H9 (cell line): ENCODE results near the gene CCNQ. TPM values are rescaled to one million over a fixed set of nuclear protein-coding genes. Genes with fewer than 3 reads are reported as not detected.

Experiments used
- DNase-seq: peaks from one replicate; pipeline ENCODE4 v3.0.0-alpha.2; 2017
- H2AFZ ChIP-seq: one replicate; pipeline ENCODE4 v1.6.1; 2013; ENCODE audit warnings: mild to moderate bottlenecking, low read length, control low read depth, moderate library complexity
- H2AK5ac ChIP-seq: 2 replicates; pipeline ENCODE4 v1.6.1; 2013; ENCODE audit warnings: low read length, control low read depth, mixed read lengths; ENCODE audit not compliant: insufficient read length
- H2BK120ac ChIP-seq: one replicate; pipeline ENCODE4 v1.6.1; 2013; ENCODE audit warnings: low read depth, mild to moderate bottlenecking, low read length, control low read depth, inconsistent platforms; ENCODE audit not compliant: poor library complexity, severe bottlenecking
- H2BK12ac ChIP-seq: 2 replicates; pipeline ENCODE4 v1.6.1; 2013; ENCODE audit warnings: low read length, control low read depth, mixed read lengths, low read depth; ENCODE audit not compliant: insufficient read length
- H2BK15ac ChIP-seq: 2 replicates; pipeline ENCODE4 v1.6.1; 2013; ENCODE audit warnings: low read depth, low read length, control low read depth
- H2BK20ac ChIP-seq: one replicate; pipeline ENCODE4 v1.6.1; 2013; ENCODE audit warnings: low read depth, mild to moderate bottlenecking, low read length, control low read depth, inconsistent platforms; ENCODE audit not compliant: poor library complexity, severe bottlenecking
- H2BK5ac ChIP-seq: 2 replicates; pipeline ENCODE4 v1.6.1; 2013; ENCODE audit warnings: low read length, control low read depth, mixed read lengths; ENCODE audit not compliant: insufficient read length
- H3K14ac ChIP-seq: 2 replicates; pipeline ENCODE4 v1.6.1; 2013; ENCODE audit warnings: low read length, control low read depth; ENCODE audit not compliant: insufficient read depth
- H3K18ac ChIP-seq: 2 replicates; pipeline ENCODE4 v1.6.1; 2013; ENCODE audit warnings: low read depth, mild to moderate bottlenecking, mixed read lengths, low read length, control low read depth; ENCODE audit not compliant: insufficient read length
- H3K23ac ChIP-seq: 2 replicates; pipeline ENCODE4 v1.6.1; 2013; ENCODE audit warnings: low read length, control low read depth, mixed read lengths, low read depth; ENCODE audit not compliant: insufficient read length
- H3K23me2 ChIP-seq: 2 replicates; pipeline ENCODE4 v1.6.1; 2013; ENCODE audit warnings: low read depth, mild to moderate bottlenecking, mixed read lengths, low read length, control low read depth; ENCODE audit not compliant: insufficient read length, poor library complexity, severe bottlenecking
- H3K27ac ChIP-seq: 2 replicates; pipeline ENCODE4 v1.5.1; 2013; ENCODE audit warnings: low read length, control low read depth, mixed read lengths, low read depth; ENCODE audit not compliant: insufficient read length
- H3K27me3 ChIP-seq: 2 replicates; pipeline ENCODE4 v1.6.1; 2013; ENCODE audit warnings: low read length, control low read depth, inconsistent platforms; ENCODE audit not compliant: insufficient read depth
- H3K4ac ChIP-seq: 2 replicates; pipeline ENCODE4 v1.6.1; 2013; ENCODE audit warnings: low read depth, mild to moderate bottlenecking, control low read depth, inconsistent platforms, low read length, moderate library complexity
- H3K4me1 ChIP-seq: 2 replicates; pipeline ENCODE4 v1.6.1; 2013; ENCODE audit warnings: low read length, control low read depth, inconsistent platforms; ENCODE audit not compliant: insufficient read depth
- H3K4me2 ChIP-seq: 2 replicates; pipeline ENCODE4 v1.6.1; 2013; ENCODE audit warnings: low read length, control low read depth, mixed read lengths; ENCODE audit not compliant: insufficient read length, insufficient read depth
- H3K56ac ChIP-seq: 2 replicates; pipeline ENCODE4 v1.6.1; 2013; ENCODE audit warnings: low read depth, mild to moderate bottlenecking, mixed read lengths, low read length, control low read depth; ENCODE audit not compliant: insufficient read length
- H3K79me1 ChIP-seq: 2 replicates; pipeline ENCODE4 v1.6.1; 2013; ENCODE audit warnings: low read depth, mild to moderate bottlenecking, moderate library complexity, low read length, control low read depth, inconsistent platforms; ENCODE audit not compliant: insufficient read depth, poor library complexity, severe bottlenecking
- H3K79me2 ChIP-seq: 2 replicates; pipeline ENCODE4 v1.6.1; 2013; ENCODE audit warnings: low read length, control low read depth, inconsistent platforms; ENCODE audit not compliant: insufficient read depth
- H3K9ac ChIP-seq: 2 replicates; pipeline ENCODE4 v1.6.1; 2013; ENCODE audit warnings: low read length, control low read depth, mixed read lengths; ENCODE audit not compliant: insufficient read length; ENCODE audit errors: extremely low read depth
- H3K9me3 ChIP-seq: one replicate; pipeline ENCODE4 v1.6.1; 2013; ENCODE audit warnings: low read depth, low read length, inconsistent platforms; ENCODE audit not compliant: control insufficient read depth
- H3T11ph ChIP-seq: one replicate; pipeline ENCODE4 v1.6.1; 2013; ENCODE audit warnings: mild to moderate bottlenecking, low read length, control low read depth, inconsistent platforms
- H4K20me1 ChIP-seq: one replicate; pipeline ENCODE4 v1.6.1; 2013; ENCODE audit not compliant: control insufficient read depth, insufficient read length, insufficient read depth
- H4K5ac ChIP-seq: 2 replicates; pipeline ENCODE4 v1.6.1; 2013; ENCODE audit warnings: low read depth, mild to moderate bottlenecking, mixed read lengths, low read length, control low read depth; ENCODE audit not compliant: insufficient read length
- H4K8ac ChIP-seq: replicated peaks from 2 replicates; pipeline ENCODE4 v1.6.1; 2013; ENCODE audit warnings: low read length, control low read depth, mixed read lengths, low read depth; ENCODE audit not compliant: insufficient read length
- H4K91ac ChIP-seq: 2 replicates; pipeline ENCODE4 v1.6.1; 2013; ENCODE audit warnings: low read depth, mild to moderate bottlenecking, moderate library complexity, mixed read lengths, low read length, control low read depth; ENCODE audit not compliant: insufficient read length
- H3K27ac Mint-ChIP-seq, 3 experiments: 2 replicates in 2 of 3; 3 replicates in 1 of 3; pipeline ENCODE4 v1.8.0; 2020 to 2021; ENCODE audit warnings: mixed read lengths in 3 of 3, mild to moderate bottlenecking in 1 of 3, moderate library complexity in 1 of 3
- H3K27me3 Mint-ChIP-seq: 2 replicates; pipeline ENCODE4 v1.8.0; 2021; ENCODE audit warnings: low read depth, mild to moderate bottlenecking, moderate library complexity, mixed read lengths
- H3K36me3 Mint-ChIP-seq, 3 experiments: 2 replicates in 2 of 3; 3 replicates in 1 of 3; pipeline ENCODE4 v1.8.0; 2020 to 2021; ENCODE audit warnings: low read depth in 3 of 3, mixed read lengths in 3 of 3; ENCODE audit not compliant: insufficient read depth in 1 of 3
- H3K4me1 Mint-ChIP-seq, 2 experiments: 2 replicates each; pipeline ENCODE4 v1.8.0; 2020; ENCODE audit warnings: mixed read lengths in 2 of 2
- H3K4me3 Mint-ChIP-seq, 2 experiments: 2 replicates in 1 of 2; 3 replicates in 1 of 2; pipeline ENCODE4 v1.8.0; 2020 to 2021; ENCODE audit warnings: mild to moderate bottlenecking in 2 of 2, mixed read lengths in 2 of 2, moderate library complexity in 1 of 2
- H3K9me3 Mint-ChIP-seq, 2 experiments: 2 replicates in 1 of 2; 3 replicates in 1 of 2; pipeline ENCODE4 v1.8.0; 2020; ENCODE audit warnings: mild to moderate bottlenecking in 2 of 2, mixed read lengths in 2 of 2, moderate library complexity in 1 of 2
- WGBS: extraction: QIAGEN DNeasy Blood & Tissue Kit; methylation state at CpG from one replicate; pipeline ENCODE4 v1.1.7; 2013; ENCODE audit warnings: missing lambda C conversion rate, low lambda C conversion rate, mixed read lengths; ENCODE audit not compliant: insufficient read length; ENCODE audit errors: extremely low coverage; 5-methylcytosine and 5-hydroxymethylcytosine counted together
- total RNA-seq: library from RNA; stranded (reverse); gene quantifications from 2 replicates; pipeline ENCODE4 v1.2.1, GENCODE V29; 2021
- TF ChIP-seq, protein P1 (sequence below): fragments of 200-600 bp; sonication (generic); conservative IDR thresholded peaks from 3 replicates; pipeline ENCODE4 v1.8.0; 2021; ENCODE audit warnings: antibody characterized with exemption, mild to moderate bottlenecking

The CCNQ gene
- total RNA-seq, 1 experiment from 2014 or later, result 18.4 TPM

DNA sequence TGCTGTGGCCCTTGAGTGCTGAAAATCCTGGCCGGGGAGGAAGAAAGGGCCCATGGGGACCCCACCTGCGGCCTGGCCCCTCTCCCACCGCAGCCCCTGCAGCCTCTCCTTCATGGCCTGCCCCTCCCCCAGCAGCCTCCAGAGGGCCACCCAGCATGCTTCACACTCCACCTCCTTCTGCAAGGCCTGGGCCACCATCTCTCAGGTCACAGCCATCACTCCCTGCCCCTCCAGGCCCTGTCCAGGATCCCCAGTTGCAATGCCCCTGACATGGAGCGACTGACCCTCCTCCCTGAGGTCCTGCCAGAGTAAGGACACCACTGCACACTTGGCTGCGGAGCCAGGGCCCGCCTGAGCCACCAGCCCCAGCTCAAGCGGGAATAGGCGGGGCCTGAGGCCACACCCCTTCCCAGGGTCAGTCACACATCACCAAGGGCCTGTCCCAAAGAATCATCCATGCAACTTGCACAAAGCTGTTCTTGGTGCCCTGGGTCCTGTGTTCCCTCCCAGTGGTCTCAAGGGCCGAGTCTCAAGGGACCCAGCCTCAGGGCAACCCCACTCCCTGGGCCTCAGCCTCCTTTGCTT lies 32.9 kb downstream of the CCNQ start:
- no CpG with 5 or more reads among the region's 9 CpGs for WGBS
- Mint-ChIP-seq H3K4me1 (peaks cover 11 to 15% of the 10 kb centered on the region in 2 experiments), H3K4me3 (no peak overlapping the region), H3K27ac (no peak overlapping the region), H3K9me3 (peaks cover 68 to 74% of the 10 kb centered on the region in 2 experiments), H3K27me3 (peaks cover 16% of the 10 kb centered on the region), H3K36me3 (peaks cover 5 to 10% (median 7%) of the 10 kb centered on the region in 3 experiments; a peak in 5 of 7 replicates)
- TF ChIP-seq, protein P1, sequence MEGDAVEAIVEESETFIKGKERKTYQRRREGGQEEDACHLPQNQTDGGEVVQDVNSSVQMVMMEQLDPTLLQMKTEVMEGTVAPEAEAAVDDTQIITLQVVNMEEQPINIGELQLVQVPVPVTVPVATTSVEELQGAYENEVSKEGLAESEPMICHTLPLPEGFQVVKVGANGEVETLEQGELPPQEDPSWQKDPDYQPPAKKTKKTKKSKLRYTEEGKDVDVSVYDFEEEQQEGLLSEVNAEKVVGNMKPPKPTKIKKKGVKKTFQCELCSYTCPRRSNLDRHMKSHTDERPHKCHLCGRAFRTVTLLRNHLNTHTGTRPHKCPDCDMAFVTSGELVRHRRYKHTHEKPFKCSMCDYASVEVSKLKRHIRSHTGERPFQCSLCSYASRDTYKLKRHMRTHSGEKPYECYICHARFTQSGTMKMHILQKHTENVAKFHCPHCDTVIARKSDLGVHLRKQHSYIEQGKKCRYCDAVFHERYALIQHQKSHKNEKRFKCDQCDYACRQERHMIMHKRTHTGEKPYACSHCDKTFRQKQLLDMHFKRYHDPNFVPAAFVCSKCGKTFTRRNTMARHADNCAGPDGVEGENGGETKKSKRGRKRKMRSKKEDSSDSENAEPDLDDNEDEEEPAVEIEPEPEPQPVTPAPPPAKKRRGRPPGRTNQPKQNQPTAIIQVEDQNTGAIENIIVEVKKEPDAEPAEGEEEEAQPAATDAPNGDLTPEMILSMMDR, result no peak
- H2BK120ac ChIP-seq, result no peak overlapping the region
- H4K8ac ChIP-seq, result no peak overlapping the region
- H2BK5ac ChIP-seq, result no peak overlapping the region
- no peak overlapping the region for H4K5ac ChIP-seq
- no peak overlapping the region for H3K23ac ChIP-seq
- no peak overlapping the region for H3K9ac ChIP-seq
- no peak overlapping the region for H3K56ac ChIP-seq
- no peak overlapping the region for H3K4me2 ChIP-seq
- H3K14ac ChIP-seq, result no peak overlapping the region
- no peak overlapping the region for H2AK5ac ChIP-seq
- H2BK12ac ChIP-seq, result no peak overlapping the region
- H3K27me3 ChIP-seq, result no peaks in the 10 kb centered on the region
- H4K20me1 ChIP-seq, result no peaks in the 10 kb centered on the region
- H3K9me3 ChIP-seq, result peaks cover 10% of the 10 kb centered on the region
- H3T11ph ChIP-seq, result no peak overlapping the region
- no peak overlapping the region for H3K18ac ChIP-seq
- no peaks in the 10 kb centered on the region for H3K79me2 ChIP-seq
- no peak overlapping the region for H2AFZ ChIP-seq
- no peak overlapping the region for H2BK20ac ChIP-seq
- H3K23me2 ChIP-seq, result no peaks in the 10 kb centered on the region
- no peak overlapping the region for H3K27ac ChIP-seq
- H3K4me1 ChIP-seq, result no peaks in the 10 kb centered on the region
- H3K79me1 ChIP-seq, result no peaks in the 10 kb centered on the region
- no peak overlapping the region for H4K91ac ChIP-seq
- H2BK15ac ChIP-seq, result no peak overlapping the region
- H3K4ac ChIP-seq, result no peak overlapping the region
- DNase-seq, result peak; percentile 52
